Keratinocyte (primary cell): ENCODE results near the gene CIB4. TPM values are rescaled to one million over a fixed set of nuclear protein-coding genes. Genes with fewer than 3 reads are reported as not detected.

Experiments
- DNase-seq: peaks from one replicate; pipeline ENCODE4 v3.0.0-alpha.2; 2011; ENCODE audit warnings: low read depth, missing footprints, low spot score
- FAIRE-seq: peaks from 2 replicates; lab custom pipeline; 2011; peaks lifted over from hg19 to GRCh38; lab: Jason Lieb, UNC
- H2AFZ ChIP-seq: 2 replicates; pipeline ENCODE4 v1.6.0; 2012; ENCODE audit warnings: low read length, control low read depth, inconsistent platforms; ENCODE audit not compliant: control insufficient read depth
- H3K27ac ChIP-seq: 2 replicates; pipeline ENCODE4 v1.5.1; 2011; ENCODE audit warnings: low read length; ENCODE audit not compliant: control insufficient read depth, insufficient read depth
- H3K27me3 ChIP-seq: 3 replicates; pipeline ENCODE4 v1.6.0; 2011; ENCODE audit warnings: low read length; ENCODE audit not compliant: control insufficient read depth, insufficient read depth; ENCODE audit errors: extremely low read depth
- H3K36me3 ChIP-seq, 2 experiments: 2 replicates in 1 of 2; 3 replicates in 1 of 2; pipeline ENCODE4 v1.5.1; 2011; ENCODE audit warnings: low read length in 2 of 2, mild to moderate bottlenecking in 1 of 2; ENCODE audit not compliant: control insufficient read depth in 2 of 2, insufficient read depth in 2 of 2; ENCODE audit errors: extremely low read depth in 1 of 2
- H3K4me1 ChIP-seq: 3 replicates; pipeline ENCODE4 v1.5.1; 2011; ENCODE audit warnings: low read length; ENCODE audit not compliant: control insufficient read depth, insufficient read depth; ENCODE audit errors: extremely low read depth
- H3K4me2 ChIP-seq: 3 replicates; pipeline ENCODE4 v1.6.0; 2011; ENCODE audit warnings: low read depth, low read length; ENCODE audit not compliant: control insufficient read depth, insufficient read depth; ENCODE audit errors: extremely low read depth
- H3K4me3 ChIP-seq, 3 experiments: fragments of 200-600 bp in 1 of 3; sonication (generic) in 1 of 3; 2 replicates in 2 of 3; 3 replicates in 1 of 3; pipeline ENCODE4 v1.5.1; 2011 to 2016; ENCODE audit warnings: low read length in 3 of 3, mild to moderate bottlenecking in 3 of 3, control low read depth in 2 of 3, inconsistent platforms in 1 of 3, low read depth in 1 of 3, mixed read lengths in 1 of 3, mixed run types in 1 of 3, moderate library complexity in 1 of 3; ENCODE audit not compliant: control insufficient read depth in 2 of 3, insufficient read depth in 2 of 3; ENCODE audit errors: extremely low read depth in 1 of 3
- H3K79me2 ChIP-seq: 2 replicates; pipeline ENCODE4 v1.6.0; 2012; ENCODE audit warnings: low read length; ENCODE audit not compliant: control insufficient read depth, insufficient read depth
- H3K9ac ChIP-seq: 3 replicates; pipeline ENCODE4 v1.6.0; 2011; ENCODE audit warnings: low read length; ENCODE audit not compliant: control insufficient read depth, insufficient read depth; ENCODE audit errors: extremely low read depth
- H3K9me1 ChIP-seq: 3 replicates; pipeline ENCODE4 v1.6.0; 2011; ENCODE audit warnings: low read length; ENCODE audit not compliant: control insufficient read depth, insufficient read depth; ENCODE audit errors: extremely low read depth
- H3K9me3 ChIP-seq: 2 replicates; pipeline ENCODE4 v1.5.1; 2012; ENCODE audit warnings: low read depth, low read length; ENCODE audit not compliant: control insufficient read depth
- H4K20me1 ChIP-seq: 3 replicates; pipeline ENCODE4 v1.6.0; 2011; ENCODE audit warnings: low read length; ENCODE audit not compliant: control insufficient read depth, insufficient read depth; ENCODE audit errors: extremely low read depth
- CTCF ChIP-seq, 3 experiments: IDR thresholded peaks in 1 of 3; conservative IDR thresholded peaks in 1 of 3; optimal IDR thresholded peaks in 1 of 3; 2 replicates in 2 of 3; 3 replicates in 1 of 3; pipeline versions ENCODE3 to v1.5.1; 2011; ENCODE audit warnings: low read length in 3 of 3, mild to moderate bottlenecking in 3 of 3, moderate library complexity in 2 of 3, control low read depth in 1 of 3, inconsistent platforms in 1 of 3; ENCODE audit not compliant: insufficient read depth in 2 of 3; ENCODE audit errors: extremely low read depth in 1 of 3
- EZH2 ChIP-seq: IDR thresholded peaks from one replicate; pipeline ENCODE4 v1.6.1; 2012; ENCODE audit warnings: inconsistent platforms, mild to moderate bottlenecking, low read length, moderate library complexity
- dilution Hi-C: fragments of 300-500 bp; cut with MboI; formaldehyde crosslinking; loops from one replicate; pipeline ENCODE4 v1.7.0; 2020; ENCODE audit warnings: low sequenced_read_pairs; ENCODE audit not compliant: extremely low pct_ligation_motif_present
- polyA plus RNA-seq, 5 experiments: library from polyadenylated mRNA; depleted of rRNA in 3 of 5; stranded (reverse) in 3 of 5; stranded (forward) in 1 of 5; unstranded in 1 of 5; fragments of >200 nt; gene quantifications; 1 replicate in 1 of 5; 2 replicates in 3 of 5; 3 replicates in 1 of 5; pipeline versions ENCODE4 v1.2.1 to v1.2.3, GENCODE V29; 2011 to 2012; ENCODE audit warnings: missing spikeins in 2 of 5, low read depth in 1 of 5, low replicate concordance in 1 of 5

Gene CIB4
- polyA plus RNA-seq, 1 donor (not counting 4 experiments of a cell fraction or from before 2014, with no cell fraction given) = not detected

- Histone ChIP-seq H4K20me1 (no peaks in the 10 kb centered on the region), H2AFZ (no peak overlapping the region), H3K9me1 (no peaks in the 10 kb centered on the region), H3K36me3 (no peaks in the 10 kb centered on the region), H3K4me1 (no peaks in the 10 kb centered on the region), H3K9ac (no peak overlapping the region), H3K27ac (no peak overlapping the region), H3K27me3 (peaks cover 18% of the 10 kb centered on the region), H3K79me2 (no peaks in the 10 kb centered on the region), H3K9me3 (no peaks in the 10 kb centered on the region), H3K4me3 (no peak overlapping the region), H3K4me2 (no peak overlapping the region)
- TF ChIP-seq EZH2 (no peak), CTCF (optimal IDR thresholded peaks at IDR 0.05 in 1 of 3, IDR thresholded peaks at IDR 0.05 in 1 of 3, conservative IDR thresholded peaks at IDR 0.05 in 1 of 3; ENCODE audit: extremely low read depth in 1 of 3, insufficient read depth in 2 of 3, low read length in 3 of 3) (no peak)
- dilution Hi-C loops = no loop called here
- DNase-seq = no peak
- FAIRE-seq = no peak
These were observed 1.4 kb downstream of the CIB4 start for GRCh38 chr2:26639685-26640243.

- no peak overlapping the region for H3K4me3 ChIP-seq
- dilution Hi-C loops = no loop called here
- DNase-seq (no peak), FAIRE-seq (no peak)
- H4K20me1 ChIP-seq = no peaks in the 10 kb centered on the region
- no peaks in the 10 kb centered on the region for H3K9me3 ChIP-seq
- H3K27me3 ChIP-seq = peaks cover 21% of the 10 kb centered on the region
- H3K27ac ChIP-seq = no peak overlapping the region
- TF ChIP-seq CTCF (optimal IDR thresholded peaks at IDR 0.05 in 1 of 3, IDR thresholded peaks at IDR 0.05 in 1 of 3, conservative IDR thresholded peaks at IDR 0.05 in 1 of 3; ENCODE audit: extremely low read depth in 1 of 3, insufficient read depth in 2 of 3, low read length in 3 of 3) (no peak), EZH2 (no peak)
- no peaks in the 10 kb centered on the region for H3K4me1 ChIP-seq
- no peak overlapping the region for H2AFZ ChIP-seq
- no peaks in the 10 kb centered on the region for H3K79me2 ChIP-seq
- H3K4me2 ChIP-seq = no peak overlapping the region
- no peaks in the 10 kb centered on the region for H3K9me1 ChIP-seq
- no peak overlapping the region for H3K9ac ChIP-seq
- H3K36me3 ChIP-seq = no peaks in the 10 kb centered on the region
These were observed 3.3 kb downstream of the CIB4 start for GRCh38 chr2:26637811-26638310.
